K562 (cell line): ENCODE data around the gene HSPB7. TPM values are rescaled to one million over a fixed set of nuclear protein-coding genes. Genes with fewer than 3 reads are reported as not detected.

Experiments
- ATAC-seq: fragments of 200-7000 bp; cut with Tn5 transposase; 3 replicates; pipeline ENCODE4 v1.9.1; 2020; ENCODE audit warnings: moderate library complexity
- BruUV-seq: library from RNA; stranded (reverse); fragments of 400-500 nt; replicated peaks from 2 replicates; lab custom pipeline; 2021; lab: Mats Ljungman, UMichigan
- CTCF ChIA-PET: fragments of 300-600 bp; formaldehyde crosslinking; extraction: SDS; loops from one replicate; lab custom pipeline; 2021; ENCODE audit warnings: low intra/inter-chr PET ratio; lab: Yijun Ruan, JAX
- POLR2A ChIA-PET: fragments of 300-600, 350-650 bp; sonication (Branson Sonifier 250); formaldehyde crosslinking; extraction: SDS; loops from one replicate; lab custom pipeline; 2021; ENCODE audit warnings: antibody characterized with exemption, inconsistent platforms; lab: Yijun Ruan, JAX
- DNase-seq, 4 experiments: peaks; one replicate each; pipeline versions ENCODE4 v3.0.0 to v3.0.0-alpha.2; 2011 to 2018; ENCODE audit warnings: low spot score in 3 of 4, mixed read lengths in 3 of 4; ENCODE audit errors: extremely low read depth in 1 of 4
- FAIRE-seq: peaks from 2 replicates; lab custom pipeline; 2011; peaks lifted over from hg19 to GRCh38; lab: Jason Lieb, UNC
- H2AFZ ChIP-seq: 2 replicates; pipeline ENCODE4 v1.6.0; 2011; ENCODE audit warnings: low read depth, low read length, control low read depth, inconsistent platforms
- H3K27ac ChIP-seq: fragments of 200-600 bp; 3 replicates; pipeline ENCODE4 v1.8.0; 2011; ENCODE audit warnings: low read depth, mild to moderate bottlenecking, control low read depth, inconsistent platforms, low read length, moderate library complexity, mixed read lengths; ENCODE audit errors: extremely low read depth
- H3K27me3 ChIP-seq, 2 experiments: fragments of 300-600 bp in 1 of 2; 2 replicates in 1 of 2; 3 replicates in 1 of 2; pipeline versions ENCODE4 v1.6.0 to v1.8.0; 2011; ENCODE audit warnings: inconsistent platforms in 2 of 2, low read length in 2 of 2, mild to moderate bottlenecking in 1 of 2, mixed read lengths in 1 of 2, moderate library complexity in 1 of 2; ENCODE audit not compliant: control insufficient read depth in 2 of 2, insufficient read depth in 2 of 2
- H3K36me3 ChIP-seq: fragments of 300-600 bp; 3 replicates; pipeline ENCODE4 v1.8.0; 2011; ENCODE audit warnings: mild to moderate bottlenecking, low read length, inconsistent platforms; ENCODE audit not compliant: control insufficient read depth, insufficient read depth
- H3K4me1 ChIP-seq, 2 experiments: fragments of 200-600 bp in 1 of 2; replicated peaks in 1 of 2; 2 replicates in 1 of 2; 3 replicates in 1 of 2; pipeline versions ENCODE4 v1.5.1 to v1.8.0; 2011; ENCODE audit warnings: inconsistent platforms in 2 of 2, low read length in 2 of 2, mild to moderate bottlenecking in 1 of 2, mixed read lengths in 1 of 2, moderate library complexity in 1 of 2; ENCODE audit not compliant: control insufficient read depth in 2 of 2, insufficient read depth in 2 of 2
- H3K4me2 ChIP-seq: 2 replicates; pipeline ENCODE4 v1.6.1; 2011; ENCODE audit warnings: low read length, control low read depth, inconsistent platforms, mixed read lengths; ENCODE audit not compliant: insufficient read depth
- H3K4me3 ChIP-seq: fragments of 200-600 bp; sonication (generic), shearing (Covaris generic); 2 replicates; pipeline ENCODE4 v1.5.1; 2016; ENCODE audit warnings: control low read depth, inconsistent platforms
- H3K79me2 ChIP-seq: fragments of 200-600 bp; 3 replicates; pipeline ENCODE4 v1.8.0; 2011; ENCODE audit warnings: low read length, inconsistent platforms; ENCODE audit not compliant: control insufficient read depth, insufficient read depth
- H3K9ac ChIP-seq, 2 experiments: 2 replicates each; pipeline versions ENCODE4 v1.6.0 to v1.6.1; 2011; ENCODE audit warnings: low read depth in 2 of 2, low read length in 2 of 2, control low read depth in 1 of 2, inconsistent platforms in 1 of 2, mild to moderate bottlenecking in 1 of 2, mixed read lengths in 1 of 2; ENCODE audit not compliant: insufficient read depth in 1 of 2
- H3K9me1 ChIP-seq: one replicate; pipeline ENCODE4 v1.6.0; 2011; ENCODE audit warnings: inconsistent platforms, mild to moderate bottlenecking, low read length, moderate library complexity; ENCODE audit not compliant: control insufficient read depth, insufficient read depth
- H3K9me3 ChIP-seq: replicated peaks from 2 replicates; pipeline ENCODE4 v1.5.1; 2011; ENCODE audit warnings: low read depth, low read length, inconsistent platforms; ENCODE audit not compliant: control insufficient read depth, insufficient read depth
- H4K20me1 ChIP-seq: replicated peaks from 2 replicates; pipeline ENCODE4 v1.6.1; 2011; ENCODE audit warnings: low read length, inconsistent platforms, mixed read lengths; ENCODE audit not compliant: control insufficient read depth, insufficient read depth
- ARID2 ChIP-seq: fragments of 450-650 bp; IDR thresholded peaks from 2 replicates; pipeline ENCODE4 v1.6.1; 2017; ENCODE audit warnings: antibody characterized with exemption, mild to moderate bottlenecking
- KLF16 ChIP-seq: IDR thresholded peaks from 2 replicates; pipeline ENCODE4 v1.6.1; 2016; ENCODE audit warnings: antibody characterized with exemption
- PURB ChIP-seq: sonication (generic); formaldehyde crosslinking; IDR thresholded peaks from 2 replicates; pipeline ENCODE4 v1.9.0; 2021; ENCODE audit warnings: low read depth, mild to moderate bottlenecking, missing genetic modification reagents
- SMARCA4 ChIP-seq: fragments of 450-650 bp; IDR thresholded peaks from 2 replicates; pipeline ENCODE4 v1.6.1; 2016
- SRSF9 ChIP-seq: fragments of 200-400 bp; formaldehyde crosslinking; IDR thresholded peaks from 2 replicates; pipeline ENCODE4 v1.6.1; 2017; ENCODE audit warnings: low read depth, low read length, borderline replicate concordance
- STAT6 ChIP-seq: sonication (generic); formaldehyde crosslinking; IDR thresholded peaks from 2 replicates; pipeline ENCODE4 v1.8.1; 2023; ENCODE audit warnings: mild to moderate bottlenecking, missing genetic modification reagents
- TBL1XR1 ChIP-seq, 2 experiments: IDR thresholded peaks; 2 replicates each; pipeline ENCODE4 v1.6.1; 2012; ENCODE audit warnings: improper control_type of control experiment in 2 of 2, low read length in 2 of 2, mild to moderate bottlenecking in 1 of 2
- WHSC1 ChIP-seq: IDR thresholded peaks from one replicate; pipeline ENCODE4 v1.6.1; 2012; ENCODE audit warnings: low read length, control low read depth, inconsistent platforms
- YBX1 ChIP-seq: fragments of 450-650 bp; IDR thresholded peaks from 2 replicates; pipeline ENCODE4 v1.7.1; 2016; ENCODE audit warnings: mild to moderate bottlenecking
- ZC3H8 ChIP-seq: fragments of 450-650 bp; IDR thresholded peaks from 2 replicates; pipeline ENCODE4 v1.6.1; 2017
- ZNF3 ChIP-seq: fragments of 250-450 bp; sonication (Bioruptor Pico); IDR thresholded peaks from 2 replicates; pipeline ENCODE4 v1.5.0; 2021; ENCODE audit warnings: mild to moderate bottlenecking, moderate library complexity
- ZNF395 ChIP-seq: fragments of 200-800 bp; sonication (Bioruptor generic); IDR thresholded peaks from 2 replicates; pipeline ENCODE4 v1.6.1; 2017; ENCODE audit warnings: missing genetic modification characterization, missing compliant biosample characterization
- WGBS: fragments of 100-300 bp; shearing (Covaris generic); methylation state at CpG from one replicate; pipeline ENCODE4 v1.1.6; 2016; ENCODE audit warnings: low coverage, mixed read lengths; ENCODE audit not compliant: insufficient coverage; ENCODE audit errors: missing lambda C conversion rate; 5-methylcytosine and 5-hydroxymethylcytosine counted together
- in situ Hi-C: fragments of 300-500 bp; cut with MboI; formaldehyde crosslinking; loops from 4 replicates; pipeline ENCODE4 v1.15.0; 2018; ENCODE audit warnings: inconsistent platforms, mixed read lengths
- intact Hi-C: fragments of 100-400 bp; cut with micrococcal nuclease; formaldehyde crosslinking; loops from 2 replicates; pipeline ENCODE4 v1.14.2; 2022
- polyA plus RNA-seq, 8 experiments: library from polyadenylated mRNA; depleted of rRNA in 4 of 8; stranded (reverse) in 5 of 8; unstranded in 3 of 8; fragments of >200 nt; fragmentation: Nextera tagmentation in 2 of 8; fragmentation: Illumina TruSeq in 1 of 8; extraction: Ambion mirVana in 2 of 8; extraction: Trizol in 1 of 8; gene quantifications; 2 replicates each; pipeline versions ENCODE4 v1.2.1 to v1.2.3, GENCODE V29; 2011 to 2014; ENCODE audit warnings: inconsistent platforms in 1 of 8, missing spikeins in 1 of 8
- total RNA-seq, 7 experiments: library from RNA; depleted of rRNA in 6 of 7; stranded (reverse); fragments of >200 nt in 6 of 7; fragmentation: Illumina TruSeq in 2 of 7; extraction: Trizol in 2 of 7; gene quantifications; 2 replicates each; pipeline versions ENCODE4 v1.2.1 to v1.2.3, GENCODE V29; 2011 to 2021; ENCODE audit warnings: low replicate concordance in 1 of 7
- TF ChIP-seq, protein P1 (sequence below), 3 experiments: fragments of 200-800 bp in 1 of 3; fragments of 250-450 bp in 1 of 3; fragments of 450-650 bp in 1 of 3; sonication (Bioruptor Pico) in 1 of 3; sonication (Bioruptor generic) in 1 of 3; formaldehyde crosslinking in 1 of 3; IDR thresholded peaks; 2 replicates each; pipeline versions ENCODE4 v1.6.1 to v1.8.0; 2016 to 2022; ENCODE audit warnings: mild to moderate bottlenecking in 2 of 3, missing genetic modification characterization in 2 of 3, missing compliant biosample characterization in 1 of 3, moderate library complexity in 1 of 3

Gene HSPB7
- total and polyA plus RNA-seq, 9 of the 15 experiments (the other 6 are each of a cell fraction or from before 2014, with no cell fraction given), result 0.05 to 0.19 (median 0.07) TPM; not detected in 6

DNA sequence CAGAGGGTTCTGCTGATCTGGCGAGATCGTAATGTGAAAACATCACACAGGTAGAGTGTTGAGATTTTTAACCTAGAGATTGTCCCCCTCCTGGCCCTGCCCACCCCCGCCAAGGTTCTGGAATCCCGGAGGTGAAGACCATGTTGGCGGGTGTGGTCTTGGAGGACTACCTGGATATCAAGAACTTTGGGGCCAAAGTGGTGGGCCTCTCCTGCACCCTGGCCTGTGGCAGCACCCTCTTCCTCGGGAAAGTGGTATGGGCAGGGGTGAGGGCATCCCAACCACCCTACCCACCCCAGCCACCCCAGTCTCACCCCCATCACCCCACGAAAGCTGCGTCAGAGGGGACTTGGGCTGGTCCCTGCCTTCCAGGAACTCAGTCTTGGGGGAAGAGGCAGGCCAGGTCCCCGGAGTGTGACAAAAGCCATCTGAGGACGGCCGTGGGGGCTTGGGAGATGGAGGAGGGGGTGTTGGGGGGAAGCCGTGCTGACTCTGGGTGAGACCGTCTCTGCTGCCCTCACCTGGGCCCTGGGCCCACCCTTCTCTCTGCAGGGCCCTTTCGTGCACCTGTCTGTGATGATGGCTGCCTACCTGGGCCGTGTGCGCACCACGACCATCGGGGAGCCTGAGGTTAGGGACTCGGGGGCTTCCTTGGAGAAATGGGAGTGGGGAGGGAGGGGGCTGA, 30.1 kb upstream of the HSPB7 start:
- no peak for FAIRE-seq
- H3K79me2 ChIP-seq, result no peaks in the 10 kb centered on the region
- intact Hi-C loops, result no loop called here
- no peak overlapping the region for H3K27ac ChIP-seq
- no peaks in the 10 kb centered on the region for H3K9me1 ChIP-seq
- no peak overlapping the region for H3K4me3 ChIP-seq
- CTCF ChIA-PET, result no interaction called here
- BruUV-seq, result no TSS peak
- in situ Hi-C loops, result no loop called here
- no peaks in the 10 kb centered on the region for H3K9me3 ChIP-seq
- no peak for DNase-seq
- no peaks in the 10 kb centered on the region for H4K20me1 ChIP-seq
- no peak for ATAC-seq
- H2AFZ ChIP-seq, result no peak overlapping the region
- 55% methylated on average over 10 of the region's 19 CpGs for WGBS
- H3K27me3 ChIP-seq, result no peaks in the 10 kb centered on the region
- peaks cover 7 to 73% of the 10 kb centered on the region in 2 experiments; a peak in 4 of 5 replicates for H3K4me1 ChIP-seq
- POLR2A ChIA-PET, result interaction anchor here (0.6 to 0.7 kb wide), 2 partner anchors 10 to 22 kb away, joined by 3 read pairs; no protein-coding TSS in a partner anchor
- no peaks in the 10 kb centered on the region for H3K36me3 ChIP-seq
- no peak overlapping the region for H3K4me2 ChIP-seq
- H3K9ac ChIP-seq, result peak overlapping the region in 1 of 2 experiments; percentile 18; a peak in 2 of 4 replicates
- TF ChIP-seq ZC3H8, result no peak
- no peak for TF ChIP-seq ZNF3 (CRISPR knock-in tag)
- no peak for TF ChIP-seq ZNF395 (CRISPR knock-in tag)
- TF ChIP-seq SRSF9, result no peak
- TF ChIP-seq SMARCA4, result no peak
- no peak for TF ChIP-seq STAT6 (CRISPR knock-in tag)
- TF ChIP-seq PURB (CRISPR knock-in tag), result no peak
- no peak for TF ChIP-seq WHSC1
- TF ChIP-seq TBL1XR1 (IDR thresholded peaks at IDR 0.05; ENCODE audit: low read length in 2 of 2), result no peak
- TF ChIP-seq KLF16, result no peak
- no peak for TF ChIP-seq ARID2
- TF ChIP-seq, protein P1, sequence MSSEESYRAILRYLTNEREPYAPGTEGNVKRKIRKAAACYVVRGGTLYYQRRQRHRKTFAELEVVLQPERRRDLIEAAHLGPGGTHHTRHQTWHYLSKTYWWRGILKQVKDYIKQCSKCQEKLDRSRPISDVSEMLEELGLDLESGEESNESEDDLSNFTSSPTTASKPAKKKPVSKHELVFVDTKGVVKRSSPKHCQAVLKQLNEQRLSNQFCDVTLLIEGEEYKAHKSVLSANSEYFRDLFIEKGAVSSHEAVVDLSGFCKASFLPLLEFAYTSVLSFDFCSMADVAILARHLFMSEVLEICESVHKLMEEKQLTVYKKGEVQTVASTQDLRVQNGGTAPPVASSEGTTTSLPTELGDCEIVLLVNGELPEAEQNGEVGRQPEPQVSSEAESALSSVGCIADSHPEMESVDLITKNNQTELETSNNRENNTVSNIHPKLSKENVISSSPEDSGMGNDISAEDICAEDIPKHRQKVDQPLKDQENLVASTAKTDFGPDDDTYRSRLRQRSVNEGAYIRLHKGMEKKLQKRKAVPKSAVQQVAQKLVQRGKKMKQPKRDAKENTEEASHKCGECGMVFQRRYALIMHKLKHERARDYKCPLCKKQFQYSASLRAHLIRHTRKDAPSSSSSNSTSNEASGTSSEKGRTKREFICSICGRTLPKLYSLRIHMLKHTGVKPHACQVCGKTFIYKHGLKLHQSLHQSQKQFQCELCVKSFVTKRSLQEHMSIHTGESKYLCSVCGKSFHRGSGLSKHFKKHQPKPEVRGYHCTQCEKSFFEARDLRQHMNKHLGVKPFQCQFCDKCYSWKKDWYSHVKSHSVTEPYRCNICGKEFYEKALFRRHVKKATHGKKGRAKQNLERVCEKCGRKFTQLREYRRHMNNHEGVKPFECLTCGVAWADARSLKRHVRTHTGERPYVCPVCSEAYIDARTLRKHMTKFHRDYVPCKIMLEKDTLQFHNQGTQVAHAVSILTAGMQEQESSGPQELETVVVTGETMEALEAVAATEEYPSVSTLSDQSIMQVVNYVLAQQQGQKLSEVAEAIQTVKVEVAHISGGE (CRISPR knock-in tag; IDR thresholded peaks at IDR 0.05), result no peak
- no peak for TF ChIP-seq YBX1
